ENCODE results near the gene ADGRL2. TPM values are rescaled to one million over a fixed set of nuclear protein-coding genes. Genes with fewer than 3 reads are reported as not detected.
A peak's percentile ranks its signal among the peaks of the same experiment; 100 is the strongest.

The ADGRL2 gene
- total RNA-seq, 1 donor from 2014 or later, result 0.05 TPM

DNA sequence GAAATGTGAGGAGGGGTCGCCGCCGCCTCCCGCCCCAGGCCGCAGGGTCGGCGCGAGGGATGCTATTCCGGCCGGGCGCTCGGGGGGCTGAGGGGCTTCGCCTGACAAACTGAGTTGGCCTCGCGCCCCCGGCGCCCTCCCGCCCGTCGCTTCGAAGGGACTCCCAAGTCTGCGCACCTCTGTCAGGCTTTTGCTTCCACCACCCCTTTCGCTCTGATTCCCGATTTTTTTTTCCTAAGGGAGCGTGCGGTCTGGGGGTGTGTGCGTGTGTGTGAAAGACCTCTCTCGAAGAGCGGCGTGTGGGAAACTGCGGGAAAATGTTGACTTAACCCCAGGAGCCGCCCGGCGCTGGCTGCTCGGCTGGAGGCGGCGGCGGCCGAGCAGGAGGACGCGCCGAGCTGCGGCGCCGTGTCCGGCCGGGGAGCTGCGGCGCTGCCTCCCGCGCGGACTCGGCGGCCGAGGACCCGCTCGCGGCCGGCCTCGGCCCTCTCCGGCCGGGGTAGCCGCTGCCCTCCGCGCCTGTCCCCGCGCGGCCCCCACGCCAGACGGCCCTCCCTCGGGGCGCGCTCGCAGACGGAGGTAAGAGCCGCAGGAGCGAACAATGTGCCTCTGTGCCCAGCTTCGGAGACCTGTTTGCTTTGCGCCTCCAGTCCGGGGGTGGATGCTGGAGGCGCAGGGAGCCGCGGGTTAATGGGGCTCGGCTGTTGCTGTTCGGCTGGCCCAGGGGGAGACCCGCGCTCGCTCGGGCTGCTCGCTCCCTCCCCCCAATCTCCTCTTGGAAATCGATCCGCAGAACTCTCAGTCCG is 1.1 kb downstream of the ADGRL2 start:
- Mint-ChIP-seq H3K4me1 (no peaks in the 10 kb centered on the region), H3K27ac (no peak overlapping the region), H3K27me3 (peaks cover 57% of the 10 kb centered on the region), H3K9me3 (no peaks in the 10 kb centered on the region), H3K4me3 (no peak overlapping the region), H3K36me3 (ENCODE audit: low read depth) (no peaks in the 10 kb centered on the region)
- intact Hi-C loops (cut with micrococcal nuclease), result no loop called here
- no peak for DNase-seq

GRCh38 chr1:81802457-81802706 is 1.6 kb downstream of the ADGRL2 start:
- DNase-seq, result no peak
- H3K9me3 Mint-ChIP-seq, result no peaks in the 10 kb centered on the region
- H3K4me1 Mint-ChIP-seq, result no peaks in the 10 kb centered on the region
- H3K27ac Mint-ChIP-seq, result no peak overlapping the region
- peaks cover 55% of the 10 kb centered on the region for H3K27me3 Mint-ChIP-seq
- H3K4me3 Mint-ChIP-seq, result no peak overlapping the region
- intact Hi-C loops (cut with micrococcal nuclease), result no loop called here
- no peaks in the 10 kb centered on the region for H3K36me3 Mint-ChIP-seq (ENCODE audit: low read depth)

GRCh38 chr1:81802707-81803430 is 2.1 kb downstream of the ADGRL2 start:
- Mint-ChIP-seq H3K27me3 (peaks cover 55% of the 10 kb centered on the region), H3K27ac (no peak overlapping the region), H3K4me3 (no peak overlapping the region), H3K36me3 (ENCODE audit: low read depth) (no peaks in the 10 kb centered on the region), H3K9me3 (no peaks in the 10 kb centered on the region), H3K4me1 (no peaks in the 10 kb centered on the region)
- DNase-seq, result peak; percentile 53
- intact Hi-C loops (cut with micrococcal nuclease), result no loop called here

- peaks cover 53% of the 10 kb centered on the region for H3K27me3 Mint-ChIP-seq
- intact Hi-C loops (cut with micrococcal nuclease), result no loop called here
- H3K4me1 Mint-ChIP-seq, result no peaks in the 10 kb centered on the region
- DNase-seq, result no peak
- H3K36me3 Mint-ChIP-seq (ENCODE audit: low read depth), result no peaks in the 10 kb centered on the region
- no peak overlapping the region for H3K4me3 Mint-ChIP-seq
- no peak overlapping the region for H3K27ac Mint-ChIP-seq
- H3K9me3 Mint-ChIP-seq, result no peaks in the 10 kb centered on the region
These were observed 2.8 kb downstream of the ADGRL2 start for GRCh38 chr1:81803431-81804110.

- DNase-seq, result no peak
- no peaks in the 10 kb centered on the region for H3K9me3 Mint-ChIP-seq
- H3K4me3 Mint-ChIP-seq, result no peak overlapping the region
- intact Hi-C loops (cut with micrococcal nuclease), result no loop called here
- H3K4me1 Mint-ChIP-seq, result no peaks in the 10 kb centered on the region
- H3K36me3 Mint-ChIP-seq (ENCODE audit: low read depth), result no peaks in the 10 kb centered on the region
- H3K27me3 Mint-ChIP-seq, result peaks cover 52% of the 10 kb centered on the region
- no peak overlapping the region for H3K27ac Mint-ChIP-seq
These were observed 3.6 kb downstream of the ADGRL2 start for GRCh38 chr1:81804312-81804711.

- DNase-seq, result no peak
- Mint-ChIP-seq H3K4me1 (no peaks in the 10 kb centered on the region), H3K9me3 (no peaks in the 10 kb centered on the region), H3K27ac (no peak overlapping the region), H3K27me3 (peaks cover 40% of the 10 kb centered on the region), H3K36me3 (ENCODE audit: low read depth) (no peaks in the 10 kb centered on the region), H3K4me3 (no peak overlapping the region)
- intact Hi-C loops (cut with micrococcal nuclease), result no loop called here
These were observed 5.0 kb downstream of the ADGRL2 start for GRCh38 chr1:81805537-81806431.

DNA sequence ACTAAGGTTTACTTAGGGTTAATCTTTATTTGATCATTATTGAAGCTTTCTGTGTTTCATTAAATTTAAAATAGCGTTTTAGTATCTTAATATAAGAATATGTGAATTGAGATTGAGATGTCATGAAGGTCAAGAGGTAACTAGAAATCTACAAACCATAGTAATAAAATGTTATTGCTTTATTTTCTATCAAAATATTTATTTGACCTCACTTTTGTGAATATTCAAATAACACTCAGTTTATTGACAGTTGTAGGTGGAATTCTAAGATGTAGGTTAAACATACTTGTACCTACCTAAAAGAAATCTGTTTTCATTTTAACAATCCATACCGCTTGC is 5.7 kb downstream of the ADGRL2 start:
- DNase-seq, result no peak
- H3K27me3 Mint-ChIP-seq, result peaks cover 35% of the 10 kb centered on the region

GRCh38 chr1:81808760-81809159 is 8.0 kb downstream of the ADGRL2 start:
- no peaks in the 10 kb centered on the region for H3K9me3 Mint-ChIP-seq
- H3K4me3 Mint-ChIP-seq, result no peak overlapping the region
- no peak overlapping the region for H3K27ac Mint-ChIP-seq
- H3K27me3 Mint-ChIP-seq, result peaks cover 19% of the 10 kb centered on the region
- no peaks in the 10 kb centered on the region for H3K4me1 Mint-ChIP-seq
- no peak for DNase-seq
- no peaks in the 10 kb centered on the region for H3K36me3 Mint-ChIP-seq (ENCODE audit: low read depth)
- intact Hi-C loops (cut with micrococcal nuclease), result no loop called here

More for the DNA sequence above, 5.7 kb downstream of the ADGRL2 start:
- intact Hi-C loops (cut with micrococcal nuclease), result no loop called here
- Mint-ChIP-seq H3K36me3 (ENCODE audit: low read depth) (no peaks in the 10 kb centered on the region), H3K9me3 (no peaks in the 10 kb centered on the region), H3K4me3 (no peak overlapping the region), H3K4me1 (no peaks in the 10 kb centered on the region), H3K27ac (no peak overlapping the region)

DNA sequence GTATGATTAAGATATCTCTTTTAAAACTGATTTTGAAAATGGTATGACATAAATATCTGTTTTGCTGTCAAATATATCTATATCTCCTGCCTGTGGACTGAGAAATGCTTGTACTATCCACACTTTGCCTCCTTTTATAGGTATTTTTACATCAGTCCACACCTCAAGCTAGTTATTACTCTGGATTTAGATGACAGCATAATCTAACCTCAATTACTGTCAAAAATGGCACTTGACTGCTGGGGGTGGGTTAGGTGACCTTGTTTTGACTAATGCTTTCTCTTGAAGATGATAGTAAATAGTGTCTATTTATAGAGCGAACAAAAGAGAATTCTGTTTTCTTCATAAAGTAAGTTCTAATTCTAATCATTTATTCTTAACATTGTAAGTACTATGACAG is 9.1 kb downstream of the ADGRL2 start:
- no peaks in the 10 kb centered on the region for H3K4me1 Mint-ChIP-seq
- H3K36me3 Mint-ChIP-seq (ENCODE audit: low read depth), result no peaks in the 10 kb centered on the region
- H3K27ac Mint-ChIP-seq, result no peak overlapping the region
- no peak for DNase-seq
- intact Hi-C loops (cut with micrococcal nuclease), result no loop called here
- H3K27me3 Mint-ChIP-seq, result peaks cover 12% of the 10 kb centered on the region
- no peaks in the 10 kb centered on the region for H3K9me3 Mint-ChIP-seq
- H3K4me3 Mint-ChIP-seq, result no peak overlapping the region

- Mint-ChIP-seq H3K27ac (no peak overlapping the region), H3K4me1 (no peaks in the 10 kb centered on the region), H3K36me3 (ENCODE audit: low read depth) (no peaks in the 10 kb centered on the region), H3K9me3 (no peaks in the 10 kb centered on the region), H3K27me3 (peaks cover 4% of the 10 kb centered on the region), H3K4me3 (no peak overlapping the region)
- DNase-seq, result no peak
- intact Hi-C loops (cut with micrococcal nuclease), result no loop called here
These were observed 11.1 kb downstream of the ADGRL2 start for GRCh38 chr1:81811757-81812371.

DNA sequence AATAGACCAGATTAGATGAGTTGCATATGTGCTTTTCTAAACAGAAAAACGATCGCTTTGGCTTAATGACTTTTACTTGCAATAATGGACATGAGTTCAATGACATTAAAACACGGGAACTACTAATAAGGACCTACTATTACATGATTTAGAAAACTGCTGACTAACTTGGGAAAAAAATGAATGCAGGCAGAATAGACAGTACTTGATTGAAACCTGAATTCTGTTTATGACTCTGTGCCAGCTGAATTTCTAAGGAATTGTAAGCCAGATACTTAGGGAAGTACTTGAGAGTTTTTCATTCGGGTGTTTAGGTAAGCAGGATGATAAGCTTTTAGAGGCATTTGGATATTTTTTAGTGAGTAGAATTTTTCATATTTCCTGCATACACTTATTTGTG is 12.0 kb downstream of the ADGRL2 start:
- H3K27ac Mint-ChIP-seq, result no peak overlapping the region
- H3K9me3 Mint-ChIP-seq, result no peaks in the 10 kb centered on the region
- H3K4me1 Mint-ChIP-seq, result no peaks in the 10 kb centered on the region
- no peaks in the 10 kb centered on the region for H3K36me3 Mint-ChIP-seq (ENCODE audit: low read depth)
- H3K27me3 Mint-ChIP-seq, result peaks cover 4% of the 10 kb centered on the region
- intact Hi-C loops (cut with micrococcal nuclease), result no loop called here
- no peak for DNase-seq
- H3K4me3 Mint-ChIP-seq, result no peak overlapping the region

DNA sequence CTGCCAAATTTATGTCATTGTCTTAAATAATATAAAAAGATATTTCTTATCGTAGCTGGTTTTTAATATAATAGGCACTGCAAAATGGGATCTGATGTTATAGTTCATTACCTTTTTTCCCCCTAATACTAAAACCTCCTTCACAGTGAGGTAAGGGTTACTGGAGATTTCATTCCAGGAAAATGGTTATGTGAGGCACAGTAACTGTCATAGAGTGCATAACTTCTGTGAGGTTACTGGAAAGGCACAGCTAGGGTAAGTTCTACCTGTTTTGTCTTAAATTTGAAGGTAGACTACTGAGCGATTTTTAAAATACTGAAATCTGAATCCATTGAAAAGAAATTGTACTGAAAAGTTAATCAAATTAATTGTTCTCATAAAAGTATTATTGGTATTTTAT is 13.0 kb downstream of the ADGRL2 start:
- intact Hi-C loops (cut with micrococcal nuclease), result no loop called here
- Mint-ChIP-seq H3K4me1 (no peaks in the 10 kb centered on the region), H3K9me3 (no peaks in the 10 kb centered on the region), H3K27me3 (peaks cover 3% of the 10 kb centered on the region), H3K27ac (no peak overlapping the region), H3K4me3 (no peak overlapping the region), H3K36me3 (ENCODE audit: low read depth) (no peaks in the 10 kb centered on the region)
- DNase-seq, result no peak

GRCh38 chr1:81819613-81820012 is 18.9 kb downstream of the ADGRL2 start:
- no peak overlapping the region for H3K4me3 Mint-ChIP-seq
- H3K4me1 Mint-ChIP-seq, result no peaks in the 10 kb centered on the region
- intact Hi-C loops (cut with micrococcal nuclease), result no loop called here
- no peak for DNase-seq
- H3K27ac Mint-ChIP-seq, result no peak overlapping the region
- H3K36me3 Mint-ChIP-seq (ENCODE audit: low read depth), result no peaks in the 10 kb centered on the region
- no peaks in the 10 kb centered on the region for H3K27me3 Mint-ChIP-seq
- H3K9me3 Mint-ChIP-seq, result no peaks in the 10 kb centered on the region

Measured in activated CD4-positive, alpha-beta T cell treated with anti-CD3 and anti-CD28 coated beads, Interleukin-2, amount 10 ng/mL, durations not matched to agents 24 days and 14 days (primary cell).